HG03139 (cell line): Measurements from ENCODE around the gene CCDC141.
"Not testable (repeated sequence)": the region's sequence is repeated elsewhere in the genome, so short reads cannot be mapped to it uniquely, and the experiment has no call there.

Source experiments
- ATAC-seq: cut with Tn5 transposase; IDR thresholded peaks from one replicate; pipeline ENCODE4 v1.9.1; 2021; ENCODE audit not compliant: unreplicated experiment

CCDC141 gene

GRCh38 chr2:179049546-179050311 is at the start of gene CCDC141:
CCDC141 (minus strand) TSS chr2:179050137; CDS start chr2:179049941, 196 bp downstream.
- ATAC-seq, result peak; percentile 61

- no peak for ATAC-seq
Observed at GRCh38 chr2:179098080-179098689, 48.2 kb upstream of the CCDC141 start.

DNA sequence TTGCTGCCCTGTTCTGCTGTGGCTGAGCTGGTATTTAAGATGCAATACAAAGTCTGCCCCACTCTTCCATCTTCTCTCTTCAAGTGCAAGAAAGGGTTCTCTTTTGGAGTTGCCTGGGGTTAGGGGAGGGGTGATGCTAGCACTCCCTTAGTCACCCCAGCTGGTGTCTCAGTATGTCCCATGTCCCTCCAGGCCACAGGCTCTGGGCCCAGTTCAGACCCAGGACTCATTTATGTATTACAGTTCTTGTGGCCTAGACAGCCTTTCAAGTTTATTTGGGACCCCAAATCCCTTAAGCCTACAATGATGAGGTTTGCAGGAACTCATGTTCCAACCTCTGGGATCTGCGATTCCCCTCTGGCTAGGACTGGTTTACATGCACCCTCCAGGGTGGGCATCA is 47.2 kb upstream of the CCDC141 start:
- ATAC-seq, result no peak

DNA sequence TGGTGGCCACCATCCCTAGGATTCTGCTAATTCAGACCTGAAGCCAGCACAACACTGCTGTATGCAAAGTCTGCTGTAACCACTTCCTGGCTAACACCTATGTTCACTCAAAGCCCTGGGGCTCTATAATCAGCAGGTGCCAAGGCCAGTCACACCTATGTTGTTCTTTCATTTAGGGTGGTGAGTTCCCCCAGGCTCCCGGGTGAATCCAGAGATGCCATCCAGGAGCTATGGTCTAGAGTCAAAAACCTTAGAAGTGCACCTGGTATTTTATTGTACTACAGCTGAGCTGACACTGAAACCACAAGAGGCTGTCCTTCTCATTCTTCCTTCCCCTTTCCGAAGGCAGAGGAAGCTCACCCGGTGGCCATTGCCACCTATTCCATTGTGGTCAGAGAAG is 46.2 kb upstream of the CCDC141 start:
- ATAC-seq, result peak; percentile 99

- ATAC-seq, result not testable (repeated sequence)
Observed at GRCh38 chr2:179092912-179093311, 43.0 kb upstream of the CCDC141 start.

GRCh38 chr2:179082697-179083096 is 32.8 kb upstream of the CCDC141 start:
- no peak for ATAC-seq

DNA sequence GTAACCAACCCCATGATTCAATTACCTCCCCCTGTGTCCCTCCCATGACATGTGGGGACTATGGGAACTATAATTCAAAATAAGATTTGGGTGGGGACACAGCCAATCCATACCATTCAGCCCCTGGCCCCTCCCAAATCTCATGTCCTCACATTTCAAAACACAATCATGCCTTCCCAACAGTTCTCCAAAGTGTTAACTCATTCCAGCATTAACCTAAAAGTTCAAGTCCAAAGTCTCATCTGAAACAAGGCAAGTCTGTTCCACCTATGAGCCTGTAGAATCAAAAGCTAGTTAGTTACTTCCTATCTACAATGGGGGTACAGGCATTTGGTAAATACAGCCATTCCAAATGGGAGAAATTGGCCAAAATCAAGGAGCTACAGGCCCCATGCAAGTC is 32.0 kb upstream of the CCDC141 start:
- ATAC-seq, result no peak

- ATAC-seq, result no peak
Observed at GRCh38 chr2:179072527-179072926, 22.6 kb upstream of the CCDC141 start.

- no peak for ATAC-seq
Observed at GRCh38 chr2:179071810-179072355, 21.9 kb upstream of the CCDC141 start.

DNA sequence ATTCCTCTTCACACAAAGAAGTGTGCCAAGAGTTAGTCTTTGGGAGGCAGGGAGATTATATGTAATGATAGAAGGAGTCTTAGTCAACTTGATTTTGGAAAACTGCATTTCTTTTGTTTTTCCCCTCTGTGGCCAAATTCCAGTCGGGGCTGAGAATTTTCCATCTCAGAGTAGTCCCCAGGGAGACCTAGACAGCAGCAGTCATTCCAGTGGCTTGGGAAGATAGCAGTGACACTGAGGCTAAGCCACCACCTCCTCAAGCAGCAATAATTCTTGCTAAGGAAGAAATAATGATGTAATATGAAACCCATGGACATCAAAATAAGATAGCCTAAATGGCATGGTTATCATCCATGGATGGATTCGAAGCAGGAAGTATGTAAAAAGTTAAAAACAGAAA is 21.0 kb upstream of the CCDC141 start:
- no peak for ATAC-seq

GRCh38 chr2:179069685-179070084 is 19.7 kb upstream of the CCDC141 start:
- no peak for ATAC-seq

DNA sequence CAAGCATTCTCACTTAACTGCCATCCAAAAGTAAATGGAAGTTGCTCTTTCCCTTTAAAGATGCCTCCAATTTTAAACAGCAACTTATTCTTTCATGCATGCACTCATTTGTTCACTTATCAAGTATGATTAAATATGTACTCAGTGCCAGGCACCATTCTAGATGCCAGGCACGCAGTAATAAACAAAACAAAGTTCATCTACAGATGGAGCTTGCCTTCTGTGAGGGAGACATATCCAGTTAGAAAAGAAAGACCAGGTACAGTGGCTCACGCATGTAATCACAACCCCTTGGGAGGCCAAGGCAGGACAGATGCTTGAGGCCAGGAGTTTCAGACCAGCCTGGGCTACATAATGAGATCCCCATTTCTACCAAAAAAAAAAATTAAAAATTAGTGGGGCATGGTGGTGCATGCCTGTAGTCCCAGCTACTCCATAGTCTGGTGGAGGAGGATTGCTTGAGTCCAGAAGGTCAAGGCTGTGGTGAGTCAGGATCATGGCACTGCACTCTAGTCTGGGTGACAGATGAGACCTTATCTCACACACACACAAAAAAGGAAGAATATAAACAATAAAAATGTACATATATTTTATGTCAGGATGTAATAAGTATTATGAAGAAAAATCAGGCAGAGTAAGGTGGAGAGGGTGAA is 19.2 kb upstream of the CCDC141 start:
- ATAC-seq, result no peak

- peak; percentile 87 for ATAC-seq
Observed at GRCh38 chr2:179059026-179059700, 9.2 kb upstream of the CCDC141 start.

DNA sequence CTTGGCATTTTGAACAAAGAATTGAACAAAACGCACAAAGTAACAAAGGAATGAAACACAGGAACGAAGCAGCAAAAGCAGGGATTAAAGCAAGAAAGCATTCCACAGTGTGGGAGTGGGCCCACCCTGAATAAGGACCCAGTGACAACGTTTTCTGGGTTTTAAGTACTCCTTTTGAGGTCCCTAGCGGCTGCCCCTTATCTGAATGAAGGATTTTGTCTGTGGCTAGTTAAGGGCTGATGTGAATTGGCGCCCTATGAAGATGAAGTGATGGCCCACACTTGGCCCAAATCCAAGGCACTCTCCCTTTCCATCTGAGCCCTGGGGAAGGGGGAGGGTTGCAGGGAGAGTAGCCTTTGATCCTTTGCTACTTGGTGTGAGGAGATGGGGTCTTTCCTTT is 7.8 kb upstream of the CCDC141 start:
- ATAC-seq, result no peak

GRCh38 chr2:179053568-179053967 is 3.6 kb upstream of the CCDC141 start:
- ATAC-seq, result not testable (repeated sequence)

DNA sequence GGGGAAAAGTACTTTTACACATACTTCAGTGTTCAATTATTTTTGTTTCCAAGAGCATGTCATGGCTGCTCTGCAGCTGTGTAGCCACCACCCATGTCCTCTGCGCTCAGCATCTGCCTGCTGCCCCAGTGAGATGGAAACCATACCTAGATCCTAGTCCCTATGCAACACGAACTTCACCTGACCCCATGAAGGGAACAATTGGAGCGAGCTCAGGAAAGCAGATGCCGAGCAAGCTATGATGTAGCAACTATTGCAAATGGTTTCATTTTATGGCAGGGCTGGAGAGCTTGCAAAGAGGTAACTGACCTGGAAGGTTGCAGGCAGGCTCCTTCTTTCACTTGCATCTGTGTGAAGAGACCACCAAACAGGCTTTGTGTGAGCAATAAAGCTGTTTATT is 1.3 kb upstream of the CCDC141 start:
- no peak for ATAC-seq

- ATAC-seq, result no peak
Observed at GRCh38 chr2:179050755-179051154, 818 bp upstream of the CCDC141 start.

DNA sequence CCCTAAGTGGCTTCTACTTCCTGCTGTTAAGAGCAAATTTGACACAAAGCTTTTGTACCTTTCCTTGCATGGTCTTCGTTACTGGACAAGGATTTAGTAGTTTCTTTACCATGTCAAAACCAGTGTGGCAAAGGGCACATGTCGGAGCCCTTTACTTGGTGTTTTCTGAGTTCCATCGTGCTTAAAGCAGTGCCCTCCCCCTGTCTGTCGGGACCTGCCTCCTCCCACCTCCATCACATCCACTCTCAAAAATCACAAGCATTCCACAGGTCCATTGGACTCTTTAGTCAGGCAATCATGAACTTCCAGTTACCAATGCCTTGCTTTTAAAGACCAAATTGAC is 763 bp downstream of the CCDC141 start:
- ATAC-seq, result peak; percentile 31

DNA sequence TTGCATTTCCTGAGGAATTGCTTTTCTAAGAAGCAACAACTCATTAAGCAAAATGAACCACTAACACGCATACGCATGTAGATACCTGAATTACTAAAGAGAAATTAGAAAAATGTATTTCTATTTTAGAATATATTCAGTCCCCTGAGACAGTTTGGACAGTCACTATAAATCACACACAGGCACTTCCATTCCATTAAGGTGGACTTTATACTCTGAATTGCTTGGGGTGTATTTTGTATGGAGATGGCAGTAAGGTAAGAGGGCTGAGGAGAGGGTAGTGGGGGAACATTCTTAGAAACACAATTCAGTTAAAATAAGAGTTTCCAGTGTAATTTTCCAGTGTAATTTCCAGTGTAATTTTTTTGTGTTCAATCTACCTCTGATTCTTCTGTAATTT is 1.8 kb downstream of the CCDC141 start:
- ATAC-seq, result no peak

DNA sequence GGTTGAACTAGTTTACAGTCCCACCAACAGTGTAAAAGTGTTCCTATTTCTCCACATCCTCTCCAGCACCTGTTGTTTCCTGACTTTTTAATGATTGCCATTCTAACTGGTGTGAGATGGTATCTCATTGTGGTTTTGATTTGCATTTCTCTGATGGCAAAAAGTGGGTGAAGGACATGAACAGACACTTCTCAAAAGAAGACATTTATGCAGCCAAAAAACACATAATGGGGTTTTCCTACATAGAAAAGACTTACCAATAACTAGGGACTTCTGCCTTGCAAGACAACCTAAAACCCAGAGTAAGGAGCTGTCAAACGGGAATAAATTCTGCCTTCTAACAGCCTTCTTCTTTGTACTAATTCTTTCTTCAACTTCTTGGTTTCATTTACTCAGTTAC is 4.3 kb downstream of the CCDC141 start:
- ATAC-seq, result not testable (repeated sequence)

GRCh38 chr2:179044500-179044899 is 5.4 kb downstream of the CCDC141 start:
- ATAC-seq, result no peak
